Vagina (tissue), 2 donors: ENCODE measurements around the gene CDK19.

Experiments used
- POLR2AphosphoS5 ChIP-seq, 2 donors: sonication (generic); formaldehyde crosslinking; IDR thresholded peaks; one replicate each; pipeline ENCODE4 v1.9.0; 2017; ENCODE audit warnings: antibody characterized with exemption in 2 of 2, mild to moderate bottlenecking in 2 of 2, low read depth in 1 of 2; ENCODE audit not compliant: insufficient read depth in 1 of 2
- TF ChIP-seq, protein P1 (sequence below), 3 experiments: fragments of 450-650 bp in 2 of 3; fragments of 200-600 bp in 1 of 3; sonication (generic) in 1 of 3; IDR thresholded peaks; one replicate each; pipeline ENCODE4 v1.5.1; 2017 to 2019; ENCODE audit warnings: antibody characterized with exemption in 3 of 3, mild to moderate bottlenecking in 2 of 3, moderate library complexity in 2 of 3

DNA sequence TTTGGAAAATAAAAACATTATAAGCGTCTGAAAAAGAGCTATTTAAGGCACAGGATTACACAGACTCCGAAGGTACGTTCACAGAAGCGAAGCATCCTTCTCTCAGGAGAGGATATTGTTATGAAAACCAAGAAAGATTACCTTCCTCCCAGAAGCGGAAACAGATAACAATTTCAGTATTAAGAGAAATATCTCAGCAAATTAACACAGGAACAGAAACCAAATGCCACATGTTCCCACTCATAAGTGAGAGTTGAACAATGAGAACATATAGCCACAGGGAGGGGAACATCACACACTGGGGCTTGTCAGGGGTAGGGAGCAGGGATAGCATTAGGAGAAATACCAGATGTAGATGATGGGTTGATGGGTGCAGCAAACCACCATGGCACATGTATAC is 109.7 kb downstream of the CDK19 start:
- TF ChIP-seq, protein P1, sequence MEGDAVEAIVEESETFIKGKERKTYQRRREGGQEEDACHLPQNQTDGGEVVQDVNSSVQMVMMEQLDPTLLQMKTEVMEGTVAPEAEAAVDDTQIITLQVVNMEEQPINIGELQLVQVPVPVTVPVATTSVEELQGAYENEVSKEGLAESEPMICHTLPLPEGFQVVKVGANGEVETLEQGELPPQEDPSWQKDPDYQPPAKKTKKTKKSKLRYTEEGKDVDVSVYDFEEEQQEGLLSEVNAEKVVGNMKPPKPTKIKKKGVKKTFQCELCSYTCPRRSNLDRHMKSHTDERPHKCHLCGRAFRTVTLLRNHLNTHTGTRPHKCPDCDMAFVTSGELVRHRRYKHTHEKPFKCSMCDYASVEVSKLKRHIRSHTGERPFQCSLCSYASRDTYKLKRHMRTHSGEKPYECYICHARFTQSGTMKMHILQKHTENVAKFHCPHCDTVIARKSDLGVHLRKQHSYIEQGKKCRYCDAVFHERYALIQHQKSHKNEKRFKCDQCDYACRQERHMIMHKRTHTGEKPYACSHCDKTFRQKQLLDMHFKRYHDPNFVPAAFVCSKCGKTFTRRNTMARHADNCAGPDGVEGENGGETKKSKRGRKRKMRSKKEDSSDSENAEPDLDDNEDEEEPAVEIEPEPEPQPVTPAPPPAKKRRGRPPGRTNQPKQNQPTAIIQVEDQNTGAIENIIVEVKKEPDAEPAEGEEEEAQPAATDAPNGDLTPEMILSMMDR (IDR thresholded peaks at IDR 0.05): no peak
- TF ChIP-seq POLR2AphosphoS5 (IDR thresholded peaks at IDR 0.05; ENCODE audit: insufficient read depth in 1 of 2, low read depth in 1 of 2): no peak
